ENCODE measurements around the gene PKNOX2. TPM values are rescaled to one million over a fixed set of nuclear protein-coding genes. Genes with fewer than 3 reads are reported as not detected.

Gene PKNOX2
- total and polyA plus RNA-seq, 10 of the 15 experiments (the other 5 are each of a cell fraction or from before 2014, with no cell fraction given): not detected

GRCh38 chr11:125132596-125132995 lies 32.0 kb upstream of the PKNOX2 start:
- no peak overlapping the region for H3K4me3 ChIP-seq
- no peaks in the 10 kb centered on the region for H3K36me3 ChIP-seq (ENCODE audit: control insufficient read depth in 2 of 2, insufficient read depth in 2 of 2, low read length in 1 of 2)
- H3K27me3 ChIP-seq (replicated peaks in 1 of 2; ENCODE audit: control insufficient read depth in 2 of 2, insufficient read depth in 2 of 2, low read length in 1 of 2): no peaks in the 10 kb centered on the region
- ChIA-PET SMC1A (ENCODE audit: uncharacterized antibody, unreplicated experiment) (interaction anchor here (0.9 kb wide), 1 partner anchor 21 kb away, joined by 3 read pairs; no protein-coding TSS in a partner anchor), CTCF (interaction anchor here (1.0 to 1.2 kb wide), 2 partner anchors 8 to 168 kb away, joined by 3 read pairs; no protein-coding TSS in a partner anchor), RAD21 (ENCODE audit: unreplicated experiment) (interaction anchor here (1.2 kb wide), 1 partner anchor 10 kb away, joined by 3 read pairs; no protein-coding TSS in a partner anchor), POLR2A (no interaction called here)
- no peak overlapping the region for H3K27ac ChIP-seq (ENCODE audit: control insufficient read depth, insufficient read depth)
- no peak overlapping the region for H3K9ac ChIP-seq (ENCODE audit: control insufficient read depth, insufficient read depth, low read length)
- in situ Hi-C loops (cut with MboI) (no loop called here), intact Hi-C loops (cut with micrococcal nuclease; ENCODE audit: unreplicated experiment) (no loop called here)
- TF ChIP-seq SMC3 (IDR thresholded peaks at IDR 0.05; ENCODE audit: borderline replicate concordance, low read length): no peak
- H3K9me3 ChIP-seq (replicated peaks; ENCODE audit: control insufficient read depth, insufficient read depth, low read length): no peaks in the 10 kb centered on the region
- H3K4me1 ChIP-seq (ENCODE audit: control insufficient read depth, insufficient read depth, low read length): no peaks in the 10 kb centered on the region
- no peaks in the 10 kb centered on the region for H4K20me1 ChIP-seq (ENCODE audit: control insufficient read depth, insufficient read depth)
- FAIRE-seq: no peak
- no peak overlapping the region for H3K4me2 ChIP-seq (ENCODE audit: control insufficient read depth, insufficient read depth)
- no peak for ATAC-seq
- DNase-seq (ENCODE audit: low read depth, low spot score): no peak
- BruUV-seq (replicated peaks): no TSS peak
- WGBS (ENCODE audit: insufficient coverage, insufficient replicate concordance, low lambda C conversion rate, missing lambda C conversion rate): 59% methylated on average over 7 of the region's 7 CpGs
- H2AFZ ChIP-seq (ENCODE audit: control insufficient read depth, low read depth, low read length): no peak overlapping the region
- H3K79me2 ChIP-seq (ENCODE audit: control insufficient read depth, insufficient read depth, low read length): no peaks in the 10 kb centered on the region

GRCh38 chr11:125136001-125136400 lies 28.6 kb upstream of the PKNOX2 start:
- H3K9ac ChIP-seq (ENCODE audit: control insufficient read depth, insufficient read depth, low read length): no peak overlapping the region
- H2AFZ ChIP-seq (ENCODE audit: control insufficient read depth, low read depth, low read length): no peak overlapping the region
- intact Hi-C loops (cut with micrococcal nuclease; ENCODE audit: unreplicated experiment): no loop called here
- no peaks in the 10 kb centered on the region for H3K79me2 ChIP-seq (ENCODE audit: control insufficient read depth, insufficient read depth, low read length)
- FAIRE-seq (no peak), DNase-seq (ENCODE audit: low read depth, low spot score) (no peak), ATAC-seq (no peak)
- H3K4me3 ChIP-seq: no peak overlapping the region
- SMC1A ChIA-PET (ENCODE audit: uncharacterized antibody, unreplicated experiment): interaction anchor here (1.1 kb wide), 1 partner anchor 188 kb away, joined by 3 read pairs; no protein-coding TSS in a partner anchor
- RAD21 ChIA-PET (ENCODE audit: unreplicated experiment): no interaction called here
- no peak overlapping the region for H3K4me2 ChIP-seq (ENCODE audit: control insufficient read depth, insufficient read depth)
- H3K36me3 ChIP-seq (ENCODE audit: control insufficient read depth in 2 of 2, insufficient read depth in 2 of 2, low read length in 1 of 2): no peaks in the 10 kb centered on the region
- BruUV-seq (replicated peaks): no TSS peak
- 0 out of 4 replicates have a peak, but pooled peaks cover 0 to 2% of the 10 kb centered on the region in 2 experiments for H3K27me3 ChIP-seq (replicated peaks in 1 of 2; ENCODE audit: control insufficient read depth in 2 of 2, insufficient read depth in 2 of 2, low read length in 1 of 2)
- no peaks in the 10 kb centered on the region for H4K20me1 ChIP-seq (ENCODE audit: control insufficient read depth, insufficient read depth)
- H3K4me1 ChIP-seq (ENCODE audit: control insufficient read depth, insufficient read depth, low read length): no peaks in the 10 kb centered on the region
- POLR2A ChIA-PET: no interaction called here
- H3K27ac ChIP-seq (ENCODE audit: control insufficient read depth, insufficient read depth): no peak overlapping the region
- H3K9me3 ChIP-seq (replicated peaks; ENCODE audit: control insufficient read depth, insufficient read depth, low read length): no peaks in the 10 kb centered on the region
- CTCF ChIA-PET: no interaction called here
- in situ Hi-C loops (cut with MboI): no loop called here
- no peak for TF ChIP-seq SIX5 (IDR thresholded peaks at IDR 0.05; ENCODE audit: low read depth, low read length, severe bottlenecking)
- no peak for TF ChIP-seq NBN (IDR thresholded peaks at IDR 0.05)
- no peak for TF ChIP-seq TAF1 (IDR thresholded peaks at IDR 0.05; ENCODE audit: borderline replicate concordance, low read depth, low read length)
- TF ChIP-seq PRDM15 (CRISPR knock-in tag; IDR thresholded peaks at IDR 0.05): no peak
- no peak for TF ChIP-seq JUNB (IDR thresholded peaks at IDR 0.05)
- TF ChIP-seq SUPT20H (IDR thresholded peaks at IDR 0.05; ENCODE audit: borderline replicate concordance, control insufficient read depth, low read depth, low read length): no peak
- no peak for TF ChIP-seq STAT1 (conservative IDR thresholded peaks at IDR 0.05)
- TF ChIP-seq FOS (IDR thresholded peaks at IDR 0.05; ENCODE audit: borderline replicate concordance, extremely low read depth, insufficient read length): no peak
- TF ChIP-seq PBX3 (IDR thresholded peaks at IDR 0.05; ENCODE audit: insufficient replicate concordance, low read depth, low read length): no peak
- TF ChIP-seq BACH1 (IDR thresholded peaks at IDR 0.05; ENCODE audit: borderline replicate concordance): no peak
- no peak for TF ChIP-seq ZSCAN29 (IDR thresholded peaks at IDR 0.05)

All from GM12878 (cell line).